ENCODE data around the gene MSX1.

Gene MSX1

DNA sequence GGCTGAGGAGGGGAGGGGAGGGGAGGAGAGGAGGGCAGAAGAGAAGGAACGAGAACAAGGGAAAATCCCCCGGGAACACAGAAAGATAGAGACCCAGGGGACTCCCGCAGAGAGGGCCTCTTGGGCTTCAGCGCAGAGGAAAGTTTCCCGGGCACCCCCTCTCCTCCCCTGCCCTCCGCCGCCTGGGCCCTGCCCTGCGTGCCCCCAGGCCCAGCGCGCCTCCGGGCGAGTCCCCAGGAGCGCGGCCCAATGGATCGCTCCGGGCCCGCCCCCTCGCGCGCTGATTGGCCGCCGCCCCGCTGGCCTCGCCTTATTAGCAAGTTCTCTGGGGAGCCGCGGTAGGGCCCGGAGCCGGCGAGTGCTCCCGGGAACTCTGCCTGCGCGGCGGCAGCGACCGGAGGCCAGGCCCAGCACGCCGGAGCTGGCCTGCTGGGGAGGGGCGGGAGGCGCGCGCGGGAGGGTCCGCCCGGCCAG lies at the start of gene MSX1:
TSS of gene MSX1 (plus strand) at position 341 of the 474 bp plus-strand sequence. CDS start 235 bp downstream, outside the sequence.
- peak within 1 kb of the TSS; percentile 73 for H3K4me3 ChIP-seq (ENCODE audit: low read depth, low read length)
- TF ChIP-seq, protein P1, sequence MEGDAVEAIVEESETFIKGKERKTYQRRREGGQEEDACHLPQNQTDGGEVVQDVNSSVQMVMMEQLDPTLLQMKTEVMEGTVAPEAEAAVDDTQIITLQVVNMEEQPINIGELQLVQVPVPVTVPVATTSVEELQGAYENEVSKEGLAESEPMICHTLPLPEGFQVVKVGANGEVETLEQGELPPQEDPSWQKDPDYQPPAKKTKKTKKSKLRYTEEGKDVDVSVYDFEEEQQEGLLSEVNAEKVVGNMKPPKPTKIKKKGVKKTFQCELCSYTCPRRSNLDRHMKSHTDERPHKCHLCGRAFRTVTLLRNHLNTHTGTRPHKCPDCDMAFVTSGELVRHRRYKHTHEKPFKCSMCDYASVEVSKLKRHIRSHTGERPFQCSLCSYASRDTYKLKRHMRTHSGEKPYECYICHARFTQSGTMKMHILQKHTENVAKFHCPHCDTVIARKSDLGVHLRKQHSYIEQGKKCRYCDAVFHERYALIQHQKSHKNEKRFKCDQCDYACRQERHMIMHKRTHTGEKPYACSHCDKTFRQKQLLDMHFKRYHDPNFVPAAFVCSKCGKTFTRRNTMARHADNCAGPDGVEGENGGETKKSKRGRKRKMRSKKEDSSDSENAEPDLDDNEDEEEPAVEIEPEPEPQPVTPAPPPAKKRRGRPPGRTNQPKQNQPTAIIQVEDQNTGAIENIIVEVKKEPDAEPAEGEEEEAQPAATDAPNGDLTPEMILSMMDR (IDR thresholded peaks at IDR 0.05; ENCODE audit: low read depth, low read length): no peak

DNA sequence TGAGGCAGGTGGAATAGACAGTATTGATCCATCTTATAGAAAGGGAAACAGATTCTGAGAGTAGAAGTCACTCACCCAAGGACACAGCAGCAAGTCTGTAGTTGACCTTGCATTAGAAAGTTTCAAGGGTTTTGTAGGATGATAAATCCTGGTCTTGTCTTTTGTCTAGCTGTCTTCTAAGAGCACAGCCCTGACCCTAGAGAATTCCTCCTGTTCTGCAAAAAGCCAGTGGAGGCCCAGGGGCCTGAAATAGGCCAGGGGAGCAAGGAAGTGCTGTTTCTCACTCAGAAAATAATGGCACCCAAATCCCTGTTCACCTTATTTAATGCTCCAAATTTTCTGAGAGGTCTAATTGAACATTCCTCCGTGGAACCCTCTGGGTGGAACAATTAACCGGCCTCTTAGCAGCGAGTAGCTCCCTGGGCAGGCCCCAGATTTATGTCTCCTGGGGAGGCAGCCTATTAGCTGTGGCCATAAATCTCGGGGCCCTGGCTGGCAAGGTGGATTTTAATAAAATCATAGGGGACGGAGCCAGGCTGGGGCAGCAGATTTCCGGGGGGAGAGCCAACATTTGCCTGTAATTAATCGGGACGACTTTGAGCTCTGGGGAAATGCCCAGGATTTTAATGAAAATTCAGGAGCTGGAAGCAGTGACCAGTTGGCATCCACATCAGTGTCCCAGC lies 49.2 kb upstream of the MSX1 start:
- TF ChIP-seq, protein P1 (IDR thresholded peaks at IDR 0.05; ENCODE audit: low read depth, low read length): no peak
- H3K4me3 ChIP-seq (ENCODE audit: low read depth, low read length): no peak overlapping the region

DNA sequence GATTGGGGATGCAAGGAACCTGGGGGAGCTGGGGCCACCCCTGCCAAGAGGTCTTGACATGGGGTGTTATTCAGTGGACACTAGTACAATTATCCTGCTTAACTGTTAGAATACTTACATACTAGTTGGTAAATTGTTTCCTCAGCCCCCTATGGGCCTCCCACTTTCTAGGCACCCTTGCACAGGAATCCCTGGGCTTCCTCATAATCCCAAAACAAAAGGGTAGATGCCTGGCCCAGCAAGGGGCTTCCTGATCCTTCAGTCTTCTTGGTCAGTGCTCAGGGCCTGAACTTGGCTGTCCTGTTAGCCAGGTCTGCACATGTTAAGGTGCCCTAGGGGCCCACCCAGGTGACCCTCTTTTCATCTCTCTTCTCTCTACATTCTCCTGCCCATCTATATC lies 48.7 kb upstream of the MSX1 start:
- H3K4me3 ChIP-seq (ENCODE audit: low read depth, low read length): no peak overlapping the region
- TF ChIP-seq, protein P1 (IDR thresholded peaks at IDR 0.05; ENCODE audit: low read depth, low read length): no peak

DNA sequence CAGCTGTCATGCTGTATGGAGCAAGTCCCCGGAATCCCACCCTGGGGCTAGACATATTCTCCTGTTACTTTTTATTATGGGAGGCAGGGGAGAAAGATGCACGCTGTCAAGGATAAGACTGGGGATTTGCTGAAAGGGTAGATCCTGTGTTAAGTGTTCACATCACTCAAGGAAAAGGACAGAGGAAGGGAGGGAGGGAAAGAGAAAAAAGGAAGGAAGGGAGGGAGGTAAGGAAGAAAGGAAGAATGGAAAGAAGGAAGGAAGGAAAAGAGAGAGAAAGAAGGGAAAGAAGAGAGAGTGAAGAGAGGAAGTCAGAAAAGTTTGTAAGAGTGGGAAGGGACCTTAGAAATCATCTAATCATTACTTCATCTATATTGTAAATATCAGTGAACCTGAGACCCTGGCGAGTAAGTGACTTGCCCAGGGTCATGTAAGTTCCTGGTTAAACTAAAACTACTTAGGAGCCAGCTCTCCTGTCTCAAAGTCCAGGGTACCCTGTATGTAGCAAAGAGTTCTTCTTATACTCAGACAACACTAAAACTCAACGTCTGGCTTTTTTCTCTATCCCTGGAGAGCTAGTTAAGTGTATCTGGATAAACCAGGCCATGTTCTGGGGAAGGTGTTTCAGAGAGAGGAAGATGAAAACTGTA lies 47.2 kb upstream of the MSX1 start:
- no peak overlapping the region for H3K4me3 ChIP-seq (ENCODE audit: low read depth, low read length)
- TF ChIP-seq, protein P1 (IDR thresholded peaks at IDR 0.05; ENCODE audit: low read depth, low read length): no peak

DNA sequence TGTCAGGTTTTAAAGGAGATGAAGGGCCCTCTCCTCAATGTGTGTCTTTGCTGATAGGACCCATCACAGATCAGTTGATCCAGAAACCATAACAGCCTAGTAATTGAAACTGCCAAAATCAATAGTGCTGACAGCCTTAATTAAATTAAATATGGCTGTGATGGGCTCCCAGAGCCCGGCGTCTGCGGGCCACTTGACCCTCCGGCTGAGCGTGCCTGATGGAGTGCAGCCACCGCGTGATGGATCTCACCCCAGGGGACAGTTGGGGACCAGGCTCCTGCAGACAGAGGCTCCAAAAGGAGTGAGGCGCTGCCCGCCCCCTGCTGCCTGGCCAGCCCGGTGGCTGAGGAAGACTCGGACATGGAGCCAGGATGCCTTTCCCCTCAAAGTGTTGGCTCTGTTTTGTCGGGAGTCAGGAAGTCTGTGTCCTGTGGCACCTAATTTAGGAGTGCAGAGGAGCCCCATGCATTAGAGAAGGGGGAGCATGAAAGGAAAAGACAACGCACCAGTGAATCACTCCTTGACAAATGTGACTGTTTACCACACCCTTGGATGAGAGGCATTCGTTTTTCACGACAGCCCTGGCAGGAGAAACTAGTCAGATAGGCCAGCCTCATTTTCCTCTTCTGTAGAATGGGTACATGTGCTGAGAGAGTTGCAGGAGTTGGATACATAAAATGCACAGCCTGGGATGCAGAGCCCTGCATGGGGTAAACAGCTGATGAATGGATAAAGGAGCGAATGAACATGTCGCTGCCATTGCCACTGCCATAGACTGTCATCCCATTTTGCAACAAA lies 40.9 kb upstream of the MSX1 start:
- TF ChIP-seq, protein P1 (IDR thresholded peaks at IDR 0.05; ENCODE audit: low read depth, low read length): no peak
- no peak overlapping the region for H3K4me3 ChIP-seq (ENCODE audit: low read depth, low read length)

DNA sequence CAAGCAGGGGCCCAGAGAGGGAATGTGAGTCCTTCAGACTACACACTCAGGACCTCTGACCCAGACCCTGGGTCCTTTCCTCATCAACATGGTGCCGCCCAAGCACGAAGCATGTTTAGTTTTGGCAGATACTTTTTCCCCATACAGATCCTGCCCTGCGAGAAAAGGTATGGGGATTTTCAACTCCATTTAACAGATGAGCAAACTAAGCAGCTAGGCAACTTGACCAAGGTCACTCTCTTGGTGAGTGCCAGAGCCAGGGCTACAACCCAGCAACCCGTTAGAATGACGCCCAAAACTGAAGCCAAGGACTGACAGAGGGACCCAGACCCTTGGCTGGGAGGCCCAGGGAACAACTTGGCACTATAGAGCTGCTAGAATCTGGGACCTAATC lies 40.3 kb upstream of the MSX1 start:
- no peak overlapping the region for H3K4me3 ChIP-seq (ENCODE audit: low read depth, low read length)
- TF ChIP-seq, protein P1 (IDR thresholded peaks at IDR 0.05; ENCODE audit: low read depth, low read length): no peak

All from WI38 (cell line).